ENCODE results near the gene P4HA1.

DNA sequence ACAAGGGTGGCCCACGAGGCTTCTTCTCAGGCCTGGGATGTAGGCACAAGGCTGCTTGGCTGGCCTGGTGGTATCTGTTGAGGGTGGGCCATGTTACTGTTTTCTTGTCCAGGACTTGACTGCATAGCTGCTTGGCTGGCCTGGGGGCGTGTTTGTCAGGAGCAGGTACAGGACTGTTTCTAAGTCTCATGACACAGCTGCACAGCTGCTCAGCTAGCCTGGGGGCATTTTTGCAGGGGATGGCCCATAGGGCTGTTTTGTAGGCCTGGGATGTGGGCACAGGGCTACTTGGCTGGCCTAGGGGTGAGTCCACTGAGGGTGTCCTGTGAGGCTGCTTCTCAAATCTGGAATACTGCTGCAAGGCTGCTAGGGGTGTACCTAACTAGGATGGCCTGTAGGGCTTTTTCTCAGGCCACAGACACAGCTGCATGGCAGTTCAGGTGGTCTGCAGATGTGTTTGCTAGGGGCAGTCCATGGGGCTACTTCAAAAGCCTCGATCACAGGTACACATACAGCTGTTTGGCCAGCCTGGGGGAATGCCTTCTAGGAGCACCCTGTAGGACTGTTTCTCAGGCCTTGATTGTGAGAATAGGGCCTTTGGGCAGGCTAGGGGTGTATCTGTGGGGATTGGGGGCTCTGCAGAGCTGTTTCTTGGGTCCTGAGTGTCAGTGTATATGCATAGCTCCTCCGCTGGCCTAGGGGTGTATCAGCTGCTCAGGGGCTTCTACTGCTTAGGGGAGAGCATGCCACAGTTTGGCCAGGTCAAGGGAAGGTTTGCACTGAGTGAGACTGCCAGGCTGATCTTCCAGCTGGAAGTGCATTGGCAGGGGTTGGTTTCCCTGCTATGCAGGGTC is 115.4 kb downstream of the P4HA1 start:
- TF ChIP-seq, protein P1, sequence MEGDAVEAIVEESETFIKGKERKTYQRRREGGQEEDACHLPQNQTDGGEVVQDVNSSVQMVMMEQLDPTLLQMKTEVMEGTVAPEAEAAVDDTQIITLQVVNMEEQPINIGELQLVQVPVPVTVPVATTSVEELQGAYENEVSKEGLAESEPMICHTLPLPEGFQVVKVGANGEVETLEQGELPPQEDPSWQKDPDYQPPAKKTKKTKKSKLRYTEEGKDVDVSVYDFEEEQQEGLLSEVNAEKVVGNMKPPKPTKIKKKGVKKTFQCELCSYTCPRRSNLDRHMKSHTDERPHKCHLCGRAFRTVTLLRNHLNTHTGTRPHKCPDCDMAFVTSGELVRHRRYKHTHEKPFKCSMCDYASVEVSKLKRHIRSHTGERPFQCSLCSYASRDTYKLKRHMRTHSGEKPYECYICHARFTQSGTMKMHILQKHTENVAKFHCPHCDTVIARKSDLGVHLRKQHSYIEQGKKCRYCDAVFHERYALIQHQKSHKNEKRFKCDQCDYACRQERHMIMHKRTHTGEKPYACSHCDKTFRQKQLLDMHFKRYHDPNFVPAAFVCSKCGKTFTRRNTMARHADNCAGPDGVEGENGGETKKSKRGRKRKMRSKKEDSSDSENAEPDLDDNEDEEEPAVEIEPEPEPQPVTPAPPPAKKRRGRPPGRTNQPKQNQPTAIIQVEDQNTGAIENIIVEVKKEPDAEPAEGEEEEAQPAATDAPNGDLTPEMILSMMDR (IDR thresholded peaks at IDR 0.05), result no peak
- TF ChIP-seq POLR2AphosphoS5 (IDR thresholded peaks at IDR 0.05) (no peak), EP300 (IDR thresholded peaks at IDR 0.05) (no peak), POLR2A (IDR thresholded peaks at IDR 0.05) (no peak)

Measured in stomach (tissue), 4 donors.